PFSK-1 (cell line): Measurements from ENCODE around the gene ATP8B1.

ENCODE experiments used
- FOXP2 ChIP-seq: optimal IDR thresholded peaks from 2 replicates; pipeline ENCODE3; 2011; ENCODE audit warnings: borderline replicate concordance, control low read depth, inconsistent platforms; ENCODE audit not compliant: insufficient read depth; ENCODE audit errors: extremely low read length, extremely low read depth
- POLR2AphosphoS5 ChIP-seq: IDR thresholded peaks from 2 replicates; pipeline ENCODE4 v1.6.1; 2012; ENCODE audit warnings: low read depth, mild to moderate bottlenecking, control low read depth, low read length, moderate library complexity
- SIN3A ChIP-seq: IDR thresholded peaks from 2 replicates; pipeline ENCODE4 v1.6.1; 2012; ENCODE audit warnings: mild to moderate bottlenecking, low read length, moderate library complexity, borderline replicate concordance; ENCODE audit not compliant: insufficient read depth
- TAF1 ChIP-seq: IDR thresholded peaks from 2 replicates; pipeline ENCODE4 v1.6.1; 2012; ENCODE audit warnings: low read length, control low read depth, borderline replicate concordance; ENCODE audit not compliant: insufficient read depth
- TF ChIP-seq, protein P1 (sequence below), 2 experiments: IDR thresholded peaks; 2 replicates each; pipeline versions ENCODE4 v1.6.1 to v1.8.0; 2011 to 2012; ENCODE audit warnings: low read depth in 2 of 2, low read length in 2 of 2, control low read depth in 1 of 2, inconsistent platforms in 1 of 2, mild to moderate bottlenecking in 1 of 2, moderate library complexity in 1 of 2; ENCODE audit not compliant: insufficient read depth in 1 of 2

DNA sequence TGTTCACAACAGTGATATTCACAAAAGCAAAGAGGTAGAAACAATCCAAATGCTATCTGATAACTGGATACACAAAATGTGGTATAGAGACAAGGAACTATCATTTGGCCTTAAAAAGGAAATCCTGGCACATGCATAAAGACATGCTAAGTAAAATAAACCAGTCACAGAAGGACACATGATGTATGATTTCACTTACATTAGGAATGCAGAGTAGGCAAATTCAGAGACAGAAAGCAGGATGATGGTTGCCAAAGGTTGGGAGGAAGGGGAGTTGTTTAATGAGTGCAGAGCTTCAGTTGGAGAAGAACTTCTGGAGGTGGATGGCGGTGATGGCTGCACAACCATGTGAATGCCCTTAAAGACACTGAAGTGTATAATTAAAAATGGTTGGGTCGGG lies 38.1 kb downstream of the ATP8B1 start:
- TF ChIP-seq, protein P1, sequence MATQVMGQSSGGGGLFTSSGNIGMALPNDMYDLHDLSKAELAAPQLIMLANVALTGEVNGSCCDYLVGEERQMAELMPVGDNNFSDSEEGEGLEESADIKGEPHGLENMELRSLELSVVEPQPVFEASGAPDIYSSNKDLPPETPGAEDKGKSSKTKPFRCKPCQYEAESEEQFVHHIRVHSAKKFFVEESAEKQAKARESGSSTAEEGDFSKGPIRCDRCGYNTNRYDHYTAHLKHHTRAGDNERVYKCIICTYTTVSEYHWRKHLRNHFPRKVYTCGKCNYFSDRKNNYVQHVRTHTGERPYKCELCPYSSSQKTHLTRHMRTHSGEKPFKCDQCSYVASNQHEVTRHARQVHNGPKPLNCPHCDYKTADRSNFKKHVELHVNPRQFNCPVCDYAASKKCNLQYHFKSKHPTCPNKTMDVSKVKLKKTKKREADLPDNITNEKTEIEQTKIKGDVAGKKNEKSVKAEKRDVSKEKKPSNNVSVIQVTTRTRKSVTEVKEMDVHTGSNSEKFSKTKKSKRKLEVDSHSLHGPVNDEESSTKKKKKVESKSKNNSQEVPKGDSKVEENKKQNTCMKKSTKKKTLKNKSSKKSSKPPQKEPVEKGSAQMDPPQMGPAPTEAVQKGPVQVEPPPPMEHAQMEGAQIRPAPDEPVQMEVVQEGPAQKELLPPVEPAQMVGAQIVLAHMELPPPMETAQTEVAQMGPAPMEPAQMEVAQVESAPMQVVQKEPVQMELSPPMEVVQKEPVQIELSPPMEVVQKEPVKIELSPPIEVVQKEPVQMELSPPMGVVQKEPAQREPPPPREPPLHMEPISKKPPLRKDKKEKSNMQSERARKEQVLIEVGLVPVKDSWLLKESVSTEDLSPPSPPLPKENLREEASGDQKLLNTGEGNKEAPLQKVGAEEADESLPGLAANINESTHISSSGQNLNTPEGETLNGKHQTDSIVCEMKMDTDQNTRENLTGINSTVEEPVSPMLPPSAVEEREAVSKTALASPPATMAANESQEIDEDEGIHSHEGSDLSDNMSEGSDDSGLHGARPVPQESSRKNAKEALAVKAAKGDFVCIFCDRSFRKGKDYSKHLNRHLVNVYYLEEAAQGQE (IDR thresholded peaks at IDR 0.05; ENCODE audit: insufficient read depth in 1 of 2, low read depth in 2 of 2, low read length in 2 of 2): no peak
- TF ChIP-seq TAF1 (no peak), POLR2AphosphoS5 (no peak), FOXP2 (no peak), SIN3A (no peak)
